H9 (cell line): Measurements from ENCODE around the gene SOX8. TPM values are rescaled to one million over a fixed set of nuclear protein-coding genes. Genes with fewer than 3 reads are reported as not detected.

ENCODE experiments used
- DNase-seq: peaks from one replicate; pipeline ENCODE4 v3.0.0-alpha.2; 2017
- H2AFZ ChIP-seq: one replicate; pipeline ENCODE4 v1.6.1; 2013; ENCODE audit warnings: mild to moderate bottlenecking, low read length, control low read depth, moderate library complexity
- H2AK5ac ChIP-seq: 2 replicates; pipeline ENCODE4 v1.6.1; 2013; ENCODE audit warnings: low read length, control low read depth, mixed read lengths; ENCODE audit not compliant: insufficient read length
- H2BK120ac ChIP-seq: one replicate; pipeline ENCODE4 v1.6.1; 2013; ENCODE audit warnings: low read depth, mild to moderate bottlenecking, low read length, control low read depth, inconsistent platforms; ENCODE audit not compliant: poor library complexity, severe bottlenecking
- H2BK12ac ChIP-seq: 2 replicates; pipeline ENCODE4 v1.6.1; 2013; ENCODE audit warnings: low read length, control low read depth, mixed read lengths, low read depth; ENCODE audit not compliant: insufficient read length
- H2BK15ac ChIP-seq: 2 replicates; pipeline ENCODE4 v1.6.1; 2013; ENCODE audit warnings: low read depth, low read length, control low read depth
- H2BK20ac ChIP-seq: one replicate; pipeline ENCODE4 v1.6.1; 2013; ENCODE audit warnings: low read depth, mild to moderate bottlenecking, low read length, control low read depth, inconsistent platforms; ENCODE audit not compliant: poor library complexity, severe bottlenecking
- H2BK5ac ChIP-seq: 2 replicates; pipeline ENCODE4 v1.6.1; 2013; ENCODE audit warnings: low read length, control low read depth, mixed read lengths; ENCODE audit not compliant: insufficient read length
- H3K14ac ChIP-seq: 2 replicates; pipeline ENCODE4 v1.6.1; 2013; ENCODE audit warnings: low read length, control low read depth; ENCODE audit not compliant: insufficient read depth
- H3K18ac ChIP-seq: 2 replicates; pipeline ENCODE4 v1.6.1; 2013; ENCODE audit warnings: low read depth, mild to moderate bottlenecking, mixed read lengths, low read length, control low read depth; ENCODE audit not compliant: insufficient read length
- H3K23ac ChIP-seq: 2 replicates; pipeline ENCODE4 v1.6.1; 2013; ENCODE audit warnings: low read length, control low read depth, mixed read lengths, low read depth; ENCODE audit not compliant: insufficient read length
- H3K23me2 ChIP-seq: 2 replicates; pipeline ENCODE4 v1.6.1; 2013; ENCODE audit warnings: low read depth, mild to moderate bottlenecking, mixed read lengths, low read length, control low read depth; ENCODE audit not compliant: insufficient read length, poor library complexity, severe bottlenecking
- H3K27ac ChIP-seq: 2 replicates; pipeline ENCODE4 v1.5.1; 2013; ENCODE audit warnings: low read length, control low read depth, mixed read lengths, low read depth; ENCODE audit not compliant: insufficient read length
- H3K27me3 ChIP-seq: 2 replicates; pipeline ENCODE4 v1.6.1; 2013; ENCODE audit warnings: low read length, control low read depth, inconsistent platforms; ENCODE audit not compliant: insufficient read depth
- H3K4ac ChIP-seq: 2 replicates; pipeline ENCODE4 v1.6.1; 2013; ENCODE audit warnings: low read depth, mild to moderate bottlenecking, control low read depth, inconsistent platforms, low read length, moderate library complexity
- H3K4me1 ChIP-seq: 2 replicates; pipeline ENCODE4 v1.6.1; 2013; ENCODE audit warnings: low read length, control low read depth, inconsistent platforms; ENCODE audit not compliant: insufficient read depth
- H3K4me2 ChIP-seq: 2 replicates; pipeline ENCODE4 v1.6.1; 2013; ENCODE audit warnings: low read length, control low read depth, mixed read lengths; ENCODE audit not compliant: insufficient read length, insufficient read depth
- H3K56ac ChIP-seq: 2 replicates; pipeline ENCODE4 v1.6.1; 2013; ENCODE audit warnings: low read depth, mild to moderate bottlenecking, mixed read lengths, low read length, control low read depth; ENCODE audit not compliant: insufficient read length
- H3K79me1 ChIP-seq: 2 replicates; pipeline ENCODE4 v1.6.1; 2013; ENCODE audit warnings: low read depth, mild to moderate bottlenecking, moderate library complexity, low read length, control low read depth, inconsistent platforms; ENCODE audit not compliant: insufficient read depth, poor library complexity, severe bottlenecking
- H3K79me2 ChIP-seq: 2 replicates; pipeline ENCODE4 v1.6.1; 2013; ENCODE audit warnings: low read length, control low read depth, inconsistent platforms; ENCODE audit not compliant: insufficient read depth
- H3K9ac ChIP-seq: 2 replicates; pipeline ENCODE4 v1.6.1; 2013; ENCODE audit warnings: low read length, control low read depth, mixed read lengths; ENCODE audit not compliant: insufficient read length; ENCODE audit errors: extremely low read depth
- H3K9me3 ChIP-seq: one replicate; pipeline ENCODE4 v1.6.1; 2013; ENCODE audit warnings: low read depth, low read length, inconsistent platforms; ENCODE audit not compliant: control insufficient read depth
- H3T11ph ChIP-seq: one replicate; pipeline ENCODE4 v1.6.1; 2013; ENCODE audit warnings: mild to moderate bottlenecking, low read length, control low read depth, inconsistent platforms
- H4K20me1 ChIP-seq: one replicate; pipeline ENCODE4 v1.6.1; 2013; ENCODE audit not compliant: control insufficient read depth, insufficient read length, insufficient read depth
- H4K5ac ChIP-seq: 2 replicates; pipeline ENCODE4 v1.6.1; 2013; ENCODE audit warnings: low read depth, mild to moderate bottlenecking, mixed read lengths, low read length, control low read depth; ENCODE audit not compliant: insufficient read length
- H4K8ac ChIP-seq: replicated peaks from 2 replicates; pipeline ENCODE4 v1.6.1; 2013; ENCODE audit warnings: low read length, control low read depth, mixed read lengths, low read depth; ENCODE audit not compliant: insufficient read length
- H4K91ac ChIP-seq: 2 replicates; pipeline ENCODE4 v1.6.1; 2013; ENCODE audit warnings: low read depth, mild to moderate bottlenecking, moderate library complexity, mixed read lengths, low read length, control low read depth; ENCODE audit not compliant: insufficient read length
- H3K27ac Mint-ChIP-seq, 3 experiments: 2 replicates in 2 of 3; 3 replicates in 1 of 3; pipeline ENCODE4 v1.8.0; 2020 to 2021; ENCODE audit warnings: mixed read lengths in 3 of 3, mild to moderate bottlenecking in 1 of 3, moderate library complexity in 1 of 3
- H3K27me3 Mint-ChIP-seq: 2 replicates; pipeline ENCODE4 v1.8.0; 2021; ENCODE audit warnings: low read depth, mild to moderate bottlenecking, moderate library complexity, mixed read lengths
- H3K36me3 Mint-ChIP-seq, 3 experiments: 2 replicates in 2 of 3; 3 replicates in 1 of 3; pipeline ENCODE4 v1.8.0; 2020 to 2021; ENCODE audit warnings: low read depth in 3 of 3, mixed read lengths in 3 of 3; ENCODE audit not compliant: insufficient read depth in 1 of 3
- H3K4me1 Mint-ChIP-seq, 2 experiments: 2 replicates each; pipeline ENCODE4 v1.8.0; 2020; ENCODE audit warnings: mixed read lengths in 2 of 2
- H3K4me3 Mint-ChIP-seq, 2 experiments: 2 replicates in 1 of 2; 3 replicates in 1 of 2; pipeline ENCODE4 v1.8.0; 2020 to 2021; ENCODE audit warnings: mild to moderate bottlenecking in 2 of 2, mixed read lengths in 2 of 2, moderate library complexity in 1 of 2
- H3K9me3 Mint-ChIP-seq, 2 experiments: 2 replicates in 1 of 2; 3 replicates in 1 of 2; pipeline ENCODE4 v1.8.0; 2020; ENCODE audit warnings: mild to moderate bottlenecking in 2 of 2, mixed read lengths in 2 of 2, moderate library complexity in 1 of 2
- CTCF ChIP-seq: fragments of 200-600 bp; sonication (generic); conservative IDR thresholded peaks from 3 replicates; pipeline ENCODE4 v1.8.0; 2021; ENCODE audit warnings: antibody characterized with exemption, mild to moderate bottlenecking
- WGBS: extraction: QIAGEN DNeasy Blood & Tissue Kit; methylation state at CpG from one replicate; pipeline ENCODE4 v1.1.7; 2013; ENCODE audit warnings: missing lambda C conversion rate, low lambda C conversion rate, mixed read lengths; ENCODE audit not compliant: insufficient read length; ENCODE audit errors: extremely low coverage; 5-methylcytosine and 5-hydroxymethylcytosine counted together
- total RNA-seq: library from RNA; stranded (reverse); gene quantifications from 2 replicates; pipeline ENCODE4 v1.2.1, GENCODE V29; 2021

The SOX8 gene
- total RNA-seq, 1 experiment from 2014 or later = 8.9 TPM

- no peak overlapping the region for H3K14ac ChIP-seq
- H3K4me1 Mint-ChIP-seq = peaks cover 11 to 13% of the 10 kb centered on the region in 2 experiments
- no peak overlapping the region for H3K4me3 Mint-ChIP-seq
- H4K20me1 ChIP-seq = no peaks in the 10 kb centered on the region
- no peak overlapping the region for H3K56ac ChIP-seq
- H3K79me2 ChIP-seq = no peaks in the 10 kb centered on the region
- H3K18ac ChIP-seq = no peak overlapping the region
- H3K4me2 ChIP-seq = no peak overlapping the region
- H2BK5ac ChIP-seq = no peak overlapping the region
- no peak overlapping the region for H2BK12ac ChIP-seq
- H3K27ac Mint-ChIP-seq = no peak overlapping the region
- H3K23me2 ChIP-seq = no peaks in the 10 kb centered on the region
- H2BK15ac ChIP-seq = no peak overlapping the region
- no peak overlapping the region for H2AK5ac ChIP-seq
- H3T11ph ChIP-seq = no peak overlapping the region
- H2BK20ac ChIP-seq = no peak overlapping the region
- H3K9ac ChIP-seq = no peak overlapping the region
- no peak overlapping the region for H3K4ac ChIP-seq
- no peaks in the 10 kb centered on the region for H3K27me3 ChIP-seq
- H4K8ac ChIP-seq = no peak overlapping the region
- H3K23ac ChIP-seq = no peak overlapping the region
- no peaks in the 10 kb centered on the region; a peak in 1 of 7 replicates for H3K36me3 Mint-ChIP-seq
- peaks cover 7% of the 10 kb centered on the region for H3K9me3 ChIP-seq
- no CpG with 5 or more reads among the region's 9 CpGs for WGBS
- no peak overlapping the region for H4K91ac ChIP-seq
- no peak overlapping the region for H2AFZ ChIP-seq
- no peak overlapping the region for H4K5ac ChIP-seq
- H3K9me3 Mint-ChIP-seq = no peaks in the 10 kb centered on the region
- H3K4me1 ChIP-seq = no peaks in the 10 kb centered on the region
- H3K27ac ChIP-seq = no peak overlapping the region
- peaks cover 9% of the 10 kb centered on the region for H3K27me3 Mint-ChIP-seq
- H2BK120ac ChIP-seq = no peak overlapping the region
- no peak for TF ChIP-seq CTCF
- no peaks in the 10 kb centered on the region for H3K79me1 ChIP-seq
- no peak for DNase-seq
Measured at GRCh38 chr16:991773-992172, 10.2 kb downstream of the SOX8 start.
